GM19372 (cell line): ENCODE results near the gene ITM2C.

ENCODE experiments used
- ATAC-seq: cut with Tn5 transposase; IDR thresholded peaks from one replicate; pipeline ENCODE4 v1.9.1; 2021; ENCODE audit warnings: mild to moderate bottlenecking, low read depth, moderate library complexity; ENCODE audit not compliant: unreplicated experiment

Gene ITM2C

DNA sequence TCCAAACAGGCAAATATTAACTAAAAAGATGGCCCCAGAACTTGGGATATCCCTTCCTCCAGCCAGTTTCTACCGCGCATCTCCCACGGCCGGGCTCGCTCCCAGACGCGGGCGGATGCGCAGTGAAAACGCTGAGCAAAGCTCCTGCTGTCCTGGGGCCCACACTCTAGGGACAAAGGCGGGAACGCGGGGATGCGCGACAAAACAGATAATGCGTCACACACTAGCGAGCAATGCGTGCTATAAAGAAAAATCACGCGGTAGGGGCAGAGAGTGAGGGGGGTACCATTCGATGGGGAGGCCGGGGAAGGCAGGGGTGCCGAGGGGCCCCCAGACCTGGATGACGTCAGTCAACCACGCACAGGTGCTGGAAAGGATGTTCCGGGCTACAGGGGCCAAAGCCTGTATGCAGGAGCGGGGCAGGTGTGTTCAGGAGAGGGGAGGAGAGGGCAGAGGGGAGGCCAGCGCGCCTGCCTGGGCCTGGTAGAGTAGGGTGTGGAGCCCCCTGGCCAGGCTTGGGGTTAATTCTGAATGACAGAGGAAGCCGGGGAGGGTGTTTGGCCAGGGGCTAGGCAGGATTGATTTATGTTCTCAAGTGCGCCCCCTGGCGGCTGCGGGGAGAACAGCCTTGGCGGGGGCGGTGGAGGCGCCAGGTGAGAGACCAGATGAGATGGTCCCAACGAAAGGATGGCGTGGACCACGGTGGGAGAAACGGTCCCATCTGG is 14.9 kb upstream of the ITM2C start:
- ATAC-seq = no peak

DNA sequence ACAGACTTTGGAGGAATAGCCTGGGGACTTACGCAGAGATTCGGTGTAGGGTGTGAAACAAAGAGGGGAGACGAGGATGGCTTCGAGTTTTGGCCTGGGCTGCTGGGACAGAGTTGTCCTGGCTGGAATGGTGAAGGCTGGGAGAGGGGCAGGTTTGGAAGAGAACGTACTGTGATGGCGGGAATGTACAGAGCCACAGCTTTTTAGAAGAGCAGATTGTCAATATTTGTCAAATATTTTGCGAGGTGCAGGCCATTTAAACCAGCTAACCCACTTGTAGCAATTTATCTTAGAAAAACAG is 14.4 kb upstream of the ITM2C start:
- ATAC-seq = no peak

DNA sequence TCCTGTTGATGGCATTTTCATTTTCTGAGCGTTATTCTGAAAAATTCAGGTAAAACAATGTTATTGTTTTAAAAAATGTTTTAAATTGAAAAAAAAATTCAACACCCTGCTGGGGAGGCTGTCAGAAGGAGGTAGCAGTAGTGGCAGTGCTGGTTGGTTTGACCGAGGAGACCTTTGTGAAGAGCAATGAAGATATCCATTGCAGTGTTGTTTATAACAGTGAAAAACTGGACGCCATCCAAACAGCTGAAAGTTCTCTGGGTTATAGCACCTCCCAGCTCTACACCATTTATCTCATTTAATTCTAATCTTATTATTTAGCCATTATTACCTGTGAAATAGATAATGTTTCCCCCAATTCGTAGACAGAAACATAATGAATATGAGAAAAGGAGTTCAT is 12.6 kb upstream of the ITM2C start:
- no peak for ATAC-seq

DNA sequence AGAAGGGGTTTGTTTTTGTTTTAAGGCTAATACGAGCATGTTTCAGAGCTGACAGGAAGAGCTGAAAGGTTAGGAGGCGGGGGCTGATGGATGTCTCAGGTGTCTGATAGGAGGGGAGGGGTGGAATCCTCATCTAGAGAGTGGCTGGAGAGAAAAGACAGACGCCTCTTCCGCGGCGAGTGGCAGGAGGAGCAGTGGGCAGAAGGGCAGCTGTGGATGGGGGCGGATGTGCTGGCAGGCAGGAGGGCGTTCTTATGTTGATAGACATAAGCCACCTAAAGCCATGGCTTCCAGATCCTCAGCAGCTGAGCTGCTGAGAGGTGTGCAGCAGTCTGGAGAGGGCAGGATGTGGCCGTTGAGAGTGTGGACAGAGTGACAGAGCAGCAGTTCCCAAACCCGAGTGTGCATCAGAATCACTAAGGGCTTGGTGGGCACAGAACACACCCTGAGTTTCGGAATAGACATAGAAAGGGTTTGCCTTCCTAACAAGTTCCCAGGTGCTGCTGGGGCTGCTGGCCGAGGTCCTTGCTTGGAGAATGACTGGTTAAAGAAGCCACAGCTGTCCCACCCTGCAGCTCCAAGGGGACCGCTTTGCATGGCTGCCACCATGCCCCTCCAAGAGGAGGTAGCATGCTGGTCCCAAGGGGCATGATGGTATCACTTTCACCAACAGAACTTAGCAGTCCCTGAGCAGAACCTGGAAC is 3.0 kb upstream of the ITM2C start:
- ATAC-seq = no peak

DNA sequence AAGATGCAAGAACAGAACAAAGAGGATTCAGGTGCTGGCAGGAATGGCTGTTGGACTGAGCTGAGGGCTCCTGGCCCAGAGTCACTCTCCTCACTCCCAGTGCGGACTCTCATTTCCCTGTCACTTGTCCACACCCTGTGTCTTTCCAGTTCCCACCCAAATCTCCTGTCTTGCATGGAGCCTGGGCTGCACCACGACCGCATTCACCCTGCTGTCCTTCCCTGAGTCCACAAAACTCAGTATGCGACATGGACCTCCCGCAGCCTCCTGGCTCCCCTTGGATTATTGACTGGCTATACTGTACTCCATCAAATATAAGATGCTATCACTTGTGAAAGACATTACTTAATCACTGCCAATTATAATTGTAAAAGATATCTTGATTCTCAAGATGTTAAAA is 2.5 kb upstream of the ITM2C start:
- no peak for ATAC-seq

DNA sequence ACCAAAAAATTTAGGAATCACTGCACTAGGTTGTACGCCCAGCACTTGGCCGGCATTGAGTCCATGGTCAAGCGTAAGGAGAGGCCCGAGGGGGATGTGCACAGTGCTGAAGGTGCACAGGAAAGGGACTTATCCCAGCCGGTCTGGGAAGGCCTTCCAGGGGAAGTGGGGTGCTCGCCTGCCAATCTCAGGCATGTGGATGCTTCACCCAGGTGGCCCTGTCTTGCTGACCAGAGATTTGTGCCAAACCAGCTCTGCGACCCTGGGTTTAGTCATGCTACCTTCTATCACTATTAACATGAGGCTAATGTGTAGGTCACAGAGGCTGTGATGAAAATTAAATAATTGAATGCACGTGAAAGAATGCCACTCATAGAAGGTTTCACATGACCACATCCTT is 1.7 kb upstream of the ITM2C start:
- ATAC-seq = no peak

DNA sequence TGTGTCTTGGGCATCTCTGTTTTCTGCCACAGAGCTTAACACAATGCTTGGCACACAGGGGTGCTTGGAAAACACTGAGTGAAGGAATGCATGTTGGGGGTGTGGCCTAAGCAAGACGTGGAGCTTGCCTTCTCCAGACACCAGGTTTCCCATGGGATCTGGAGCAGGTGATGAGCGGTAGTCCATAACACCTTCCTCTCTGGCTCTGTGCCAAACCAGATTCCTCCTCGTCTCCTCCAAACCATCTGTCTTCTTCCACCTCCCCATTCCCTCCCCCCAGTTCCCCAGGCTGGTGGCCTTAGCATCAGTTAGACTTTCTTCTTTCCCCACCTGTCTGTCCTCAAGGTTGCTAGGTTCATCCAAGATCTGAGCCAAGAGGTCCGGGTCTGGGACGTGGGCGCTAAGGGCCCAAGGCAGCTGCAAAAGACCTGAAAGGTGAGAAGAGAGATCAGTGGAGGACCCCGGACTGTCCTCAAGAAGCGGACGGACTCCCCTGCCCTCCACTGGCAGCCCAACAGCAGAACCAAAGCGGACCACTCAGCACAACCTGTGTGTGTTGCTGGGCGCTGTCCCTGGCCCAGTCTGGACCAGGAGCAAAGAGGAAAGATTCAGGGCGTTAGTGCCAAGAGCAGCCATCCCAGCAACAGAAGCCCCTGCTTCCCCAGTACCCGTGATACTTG is 1.2 kb upstream of the ITM2C start:
- no peak for ATAC-seq

DNA sequence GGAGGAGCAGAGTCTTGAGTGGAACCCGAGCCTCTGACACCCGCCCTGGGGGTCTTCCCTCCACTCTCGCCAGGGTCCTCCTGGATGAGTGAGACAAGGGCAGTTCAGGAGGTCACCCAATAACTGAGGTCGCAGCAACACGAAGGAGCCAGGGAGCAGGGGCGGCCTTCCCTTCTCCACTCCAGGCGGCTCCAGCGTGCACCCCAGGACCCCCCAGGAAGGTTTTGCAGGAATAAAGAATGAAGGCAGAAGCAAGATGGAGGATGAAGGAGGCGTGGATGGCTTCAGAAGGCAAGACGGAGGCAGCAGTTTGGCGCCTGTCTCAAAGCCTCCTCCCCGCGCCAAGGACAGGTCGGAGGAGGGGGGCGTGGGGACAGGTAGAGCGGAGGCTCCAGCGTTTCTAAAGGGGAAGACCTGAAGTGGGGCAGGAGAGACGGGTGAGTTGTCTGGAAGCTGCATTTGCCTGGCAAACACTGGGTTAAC is 579 bp upstream of the ITM2C start:
- ATAC-seq = no peak

DNA sequence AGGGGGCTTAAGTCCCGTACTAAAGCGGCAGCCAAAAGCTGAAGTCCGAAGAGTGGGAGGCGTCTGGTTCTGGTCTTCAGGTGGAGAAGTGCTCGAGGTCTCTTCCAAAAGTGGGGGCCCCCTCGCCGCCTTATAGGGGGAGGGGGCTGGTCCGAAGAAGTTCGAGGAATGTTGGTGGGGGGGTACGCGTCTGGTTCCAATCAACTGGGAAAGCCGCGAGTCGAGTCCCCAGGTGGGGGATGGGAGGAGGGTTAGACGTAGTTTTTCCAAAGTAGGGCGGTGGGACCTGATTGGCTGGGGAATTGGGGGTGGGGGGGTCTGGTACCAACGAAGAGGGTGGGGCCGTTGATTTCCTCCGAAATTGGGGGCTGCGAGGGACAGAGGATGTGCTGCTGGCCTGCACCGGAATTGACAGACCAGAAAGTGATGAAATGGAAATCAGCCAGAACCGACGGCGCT is 594 bp downstream of the ITM2C start:
- no peak for ATAC-seq

DNA sequence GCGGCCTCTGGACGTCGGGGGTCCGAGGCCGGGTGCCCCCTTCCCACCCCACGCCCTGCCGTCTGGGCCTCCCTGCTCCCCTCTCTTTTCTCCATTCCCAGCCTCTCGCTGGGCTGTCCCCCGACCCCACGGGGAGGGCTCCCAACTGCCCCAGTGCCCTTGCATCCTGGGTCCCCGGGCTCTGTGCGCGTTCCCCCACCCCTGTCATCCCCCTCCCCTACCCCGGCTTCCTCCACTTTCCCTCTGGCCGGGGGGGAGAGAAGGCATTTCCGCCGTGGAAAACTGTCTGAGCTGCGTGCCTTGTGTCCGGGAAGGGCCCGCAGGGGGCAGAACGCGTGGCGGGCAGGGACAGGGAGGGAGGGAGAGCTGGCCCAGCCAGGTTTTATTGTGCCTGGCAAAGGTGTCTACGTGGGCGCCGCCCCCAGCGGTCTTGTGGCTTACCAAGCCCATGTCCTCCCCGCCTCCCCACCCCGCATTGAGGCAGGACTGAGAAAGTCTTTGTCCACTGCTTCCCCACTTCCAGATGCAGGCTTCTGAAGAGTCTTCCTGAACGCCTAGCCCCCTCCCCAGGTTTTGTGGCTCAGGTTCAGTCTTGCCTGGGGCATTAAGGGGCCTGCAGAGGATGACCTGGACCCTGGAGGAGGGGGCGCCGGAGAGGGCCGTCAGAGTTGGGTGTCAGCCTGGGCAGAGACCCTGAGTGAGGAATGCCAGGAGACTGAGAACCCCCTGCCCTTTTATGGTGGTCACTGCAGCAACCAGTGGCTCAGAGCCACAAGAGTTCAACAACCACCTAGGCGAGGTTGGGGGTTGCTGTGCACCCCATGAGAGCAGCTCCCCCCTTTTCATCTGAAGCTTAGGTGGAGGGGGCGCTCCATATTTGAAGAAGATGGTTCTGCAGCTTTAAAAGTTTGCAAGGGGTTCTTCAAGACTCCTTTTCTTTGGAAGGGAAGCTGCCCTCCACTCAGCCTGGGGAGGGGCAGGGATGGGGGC is 1.3 kb downstream of the ITM2C start:
- no peak for ATAC-seq

DNA sequence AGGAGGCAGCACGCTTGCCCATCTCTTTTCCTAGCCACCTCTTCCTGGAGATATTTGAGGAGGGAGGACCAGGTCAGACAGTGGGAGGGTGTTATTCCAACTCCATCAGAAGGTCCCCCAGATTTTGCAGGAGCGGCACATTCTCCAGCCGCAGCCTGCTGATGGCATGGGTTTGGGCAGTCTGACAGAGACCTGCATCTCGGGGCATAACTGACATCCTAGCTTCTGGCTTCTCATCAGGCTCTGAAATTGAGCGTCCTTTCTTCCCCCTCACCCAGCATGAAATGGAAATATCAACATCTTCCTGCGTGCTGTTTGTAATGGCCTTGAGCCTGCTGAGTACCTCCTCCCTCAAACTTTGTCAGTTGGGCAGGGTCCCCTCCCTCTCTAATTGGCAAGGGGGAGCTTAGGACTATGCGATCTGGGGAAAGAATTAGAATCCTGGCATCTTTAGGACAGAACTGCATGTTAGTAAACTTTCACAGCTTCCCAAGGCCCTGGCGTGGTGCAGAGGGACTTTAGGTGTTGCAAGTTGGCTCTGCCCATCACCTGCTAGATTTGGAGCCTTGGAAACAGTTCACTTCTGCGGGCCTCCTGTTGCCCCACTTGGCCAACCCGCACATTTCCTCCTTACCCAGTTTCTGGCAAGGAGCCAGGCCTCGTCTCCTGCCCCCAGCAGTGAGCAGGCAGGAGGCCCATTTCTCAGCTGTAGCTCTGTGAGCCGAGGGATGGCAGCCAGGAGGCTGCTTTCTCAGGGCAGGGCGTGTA is 2.2 kb downstream of the ITM2C start:
- ATAC-seq = no peak

DNA sequence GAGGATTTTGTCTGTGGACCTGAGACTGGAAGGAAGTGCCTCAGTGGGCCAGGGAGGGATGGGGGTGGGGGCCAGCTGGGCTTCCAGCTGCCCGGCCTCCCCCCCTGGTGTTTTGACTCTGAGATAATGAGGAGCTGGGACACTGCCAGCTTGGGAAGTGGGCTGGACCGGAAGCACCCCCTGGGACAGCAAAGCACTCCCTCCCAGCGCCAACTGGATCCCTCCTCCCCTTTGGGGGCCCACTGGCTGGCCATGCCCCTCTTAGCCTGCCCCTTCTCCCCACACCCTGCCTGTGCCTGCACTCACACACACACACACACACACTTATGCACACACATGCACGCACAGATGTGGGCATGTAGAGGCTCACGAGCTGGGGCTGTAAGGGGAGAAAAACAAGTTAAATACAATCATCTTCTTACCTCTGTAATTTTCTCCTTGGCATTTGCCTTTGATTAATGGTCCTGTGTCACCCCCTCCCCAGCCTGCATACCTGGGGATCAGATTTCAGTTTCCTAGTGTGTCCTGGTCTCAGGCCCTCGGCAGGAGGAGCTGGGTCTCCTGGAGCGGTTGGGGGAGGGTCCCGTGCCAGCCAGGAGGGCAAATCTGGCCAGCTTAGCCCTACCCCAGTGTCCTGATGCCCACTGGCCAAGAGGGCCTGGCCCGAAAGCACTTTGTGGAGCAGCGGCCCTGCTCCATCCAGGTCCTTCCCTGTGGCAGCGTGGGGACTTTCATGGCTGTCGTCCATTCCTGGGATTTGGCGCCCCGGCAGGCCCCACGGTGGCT is 3.6 kb downstream of the ITM2C start:
- no peak for ATAC-seq

DNA sequence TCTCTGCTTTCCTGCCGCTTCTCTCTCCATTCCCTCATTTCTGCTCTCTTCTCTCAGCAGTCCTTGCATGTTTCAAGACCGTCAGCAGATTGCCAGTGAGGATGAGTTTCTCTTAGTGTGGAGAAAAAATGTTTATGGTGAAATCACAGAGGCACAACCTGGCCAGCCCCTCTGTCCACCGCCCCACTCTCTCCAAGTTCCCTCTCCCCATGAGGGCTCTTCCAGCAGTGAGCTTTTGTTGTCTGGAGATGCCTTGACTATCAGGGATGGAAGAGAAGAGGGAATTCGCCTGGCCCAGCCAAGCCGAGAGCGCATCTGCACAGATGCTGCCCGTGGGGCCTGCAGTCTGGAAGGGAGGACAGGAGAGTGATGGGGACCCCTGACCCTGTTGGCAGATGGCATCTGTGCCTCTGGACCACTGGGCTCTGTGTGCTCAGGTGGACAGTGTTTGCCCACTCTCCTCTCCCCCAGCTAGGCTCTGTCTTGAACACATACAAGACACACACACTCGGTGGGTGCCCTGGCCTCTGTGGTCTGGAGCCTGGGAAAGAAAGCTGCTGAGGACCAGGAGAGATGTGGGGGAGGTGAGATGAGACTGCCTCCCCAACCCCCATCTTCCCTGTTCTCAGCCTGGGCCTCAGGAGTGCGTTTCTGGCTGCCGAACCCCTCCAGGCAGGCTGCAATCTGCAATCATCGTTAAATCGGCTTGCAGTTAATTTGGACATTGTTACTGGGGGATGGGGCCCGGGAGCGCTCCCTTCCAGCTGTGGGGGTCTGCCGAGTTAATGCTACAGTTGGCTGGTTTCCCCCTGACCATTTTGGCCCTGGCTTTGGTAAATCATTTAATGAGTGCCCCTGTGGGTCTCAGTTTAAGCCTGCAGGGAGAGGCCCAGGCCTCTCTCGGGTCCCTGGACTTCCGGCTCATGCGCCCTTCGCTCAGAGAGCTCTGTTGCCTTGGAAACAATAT is 4.5 kb downstream of the ITM2C start:
- no peak for ATAC-seq

DNA sequence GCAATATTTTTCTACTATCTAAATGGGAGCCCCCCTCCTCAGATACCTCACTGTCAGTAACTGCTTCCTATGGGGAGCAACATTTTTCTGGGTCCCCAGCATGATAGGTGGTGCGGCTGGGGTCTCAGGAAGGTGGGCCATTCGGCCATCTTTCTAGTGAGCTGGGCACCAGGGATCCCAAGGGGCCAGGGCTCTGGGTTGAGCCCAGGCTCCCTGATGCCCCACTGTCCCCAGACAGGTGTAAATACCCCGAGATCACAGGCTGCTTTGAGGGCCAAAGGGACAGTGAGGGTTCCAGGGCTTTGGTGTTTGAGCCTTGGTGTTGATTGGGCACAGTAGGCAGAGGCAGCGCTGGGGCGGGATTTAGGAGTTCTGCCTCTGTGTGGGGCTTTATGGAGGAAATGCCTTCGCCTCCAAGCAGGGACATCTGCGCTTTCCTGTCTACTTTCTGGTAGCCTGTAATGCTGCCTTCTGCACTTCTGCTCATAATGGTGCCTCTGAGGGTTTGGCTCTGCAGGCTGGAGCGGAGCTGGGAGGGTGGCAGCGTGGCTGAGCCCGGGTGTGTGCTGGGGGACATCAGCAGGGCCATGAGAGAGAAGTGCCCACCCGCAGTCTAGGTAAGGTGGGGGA is 5.3 kb downstream of the ITM2C start:
- ATAC-seq = no peak

DNA sequence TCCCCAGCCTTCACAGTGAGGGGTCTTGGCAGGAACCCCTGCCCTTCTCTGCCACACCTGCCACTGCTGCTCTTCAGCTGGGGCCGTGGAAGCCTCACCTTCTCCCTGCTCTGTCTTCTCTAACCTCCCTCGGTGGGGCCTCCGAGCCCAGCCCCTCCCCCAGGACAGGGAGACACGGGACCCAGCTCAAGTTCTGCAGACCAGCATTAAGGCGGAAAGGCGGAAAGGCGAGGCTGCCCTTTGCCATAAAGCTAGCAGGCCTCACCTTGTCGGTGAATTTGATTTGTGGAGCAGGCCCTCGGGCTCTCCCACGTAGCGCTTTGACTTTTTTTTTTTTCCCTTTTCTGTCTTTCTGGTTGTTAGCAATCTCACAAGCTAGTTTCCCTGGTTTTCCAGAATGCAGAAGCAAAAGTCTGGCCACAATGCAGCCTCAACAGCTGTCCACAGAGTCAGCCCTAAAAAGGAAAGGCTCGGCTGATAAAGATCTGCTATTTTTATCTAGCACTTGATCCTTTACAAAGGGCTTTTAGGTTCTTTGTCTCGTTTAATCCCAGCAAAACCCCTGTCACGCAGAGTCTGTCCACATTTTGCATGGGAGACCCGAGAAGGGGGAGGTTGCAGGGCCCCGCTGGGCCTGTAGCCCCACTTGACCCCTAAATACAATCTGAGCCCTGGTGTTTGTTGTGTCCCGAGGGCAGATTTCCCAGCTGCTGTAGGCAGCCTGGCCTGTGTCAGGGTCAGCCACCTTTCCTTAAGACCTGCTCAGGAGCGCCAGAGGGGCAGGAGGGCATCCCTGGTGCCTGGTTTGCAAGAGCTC is 6.0 kb downstream of the ITM2C start:
- no peak for ATAC-seq

DNA sequence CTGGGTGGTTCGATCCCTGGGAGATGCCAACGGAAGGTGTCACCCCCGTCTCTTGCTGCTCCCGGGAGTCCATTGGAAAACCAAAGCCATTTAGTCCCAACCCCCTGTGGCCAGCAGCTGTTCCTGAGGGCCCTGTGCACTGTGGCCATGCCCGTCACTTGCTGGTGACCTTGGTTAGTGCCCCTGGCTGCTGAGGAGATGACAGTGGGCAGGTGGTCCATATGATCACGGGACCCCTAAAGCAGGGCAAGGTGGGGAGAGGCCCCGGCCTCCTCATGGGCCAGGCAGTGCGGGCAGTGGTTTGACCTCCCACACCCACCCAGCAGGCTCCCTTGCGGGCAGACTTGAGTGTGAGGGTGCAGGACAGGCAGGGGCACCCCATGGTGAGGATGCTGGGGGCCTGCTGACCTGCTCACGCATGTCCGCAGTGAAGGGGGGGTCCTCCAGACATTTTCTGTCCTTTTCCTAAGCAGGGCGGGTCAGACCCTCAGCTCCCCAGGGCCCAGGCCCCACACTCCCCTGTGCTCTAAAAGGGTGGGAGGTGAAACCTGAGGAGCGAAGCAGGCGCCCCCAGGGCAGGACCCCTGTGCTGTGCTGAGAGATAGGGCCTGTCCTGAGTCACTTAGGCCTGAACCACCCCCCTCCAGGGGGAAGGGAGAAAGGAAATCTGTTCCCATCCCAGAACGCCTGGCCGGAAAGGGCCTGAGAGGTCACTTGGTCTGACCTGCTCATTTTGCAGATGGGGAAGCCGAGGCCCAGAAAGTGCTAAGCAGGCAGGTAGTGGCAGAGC is 6.8 kb downstream of the ITM2C start:
- ATAC-seq = no peak
